Measurements from ENCODE around the gene ENOX1. TPM values are rescaled to one million over a fixed set of nuclear protein-coding genes. Genes with fewer than 3 reads are reported as not detected.

Gene ENOX1
- total RNA-seq, 1 donor from 2014 or later: 8.7 TPM

DNA sequence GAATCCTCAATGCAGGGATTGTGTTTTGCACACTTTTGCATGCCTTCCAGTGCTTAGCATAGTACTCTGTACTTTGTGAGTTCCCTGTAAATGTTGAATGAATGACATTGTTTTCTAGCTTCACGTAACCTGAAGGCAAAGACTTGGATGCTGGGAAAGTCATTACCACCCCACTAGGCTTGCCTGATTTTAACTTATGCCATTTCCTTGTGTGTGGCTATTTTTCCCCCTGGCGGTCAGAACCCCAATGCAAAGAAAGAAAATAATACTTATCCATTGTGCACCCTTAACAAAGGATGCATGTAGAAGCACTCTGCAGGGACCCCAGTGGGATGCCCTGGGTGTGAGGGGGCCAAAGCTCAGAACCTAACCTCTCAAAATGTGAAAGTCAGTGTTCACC is 1.2 kb upstream of the ENOX1 start:
- H3K9me3 Mint-ChIP-seq (ENCODE audit: unreplicated experiment): peaks cover 5% of the 10 kb centered on the region
- TF ChIP-seq, protein P1, sequence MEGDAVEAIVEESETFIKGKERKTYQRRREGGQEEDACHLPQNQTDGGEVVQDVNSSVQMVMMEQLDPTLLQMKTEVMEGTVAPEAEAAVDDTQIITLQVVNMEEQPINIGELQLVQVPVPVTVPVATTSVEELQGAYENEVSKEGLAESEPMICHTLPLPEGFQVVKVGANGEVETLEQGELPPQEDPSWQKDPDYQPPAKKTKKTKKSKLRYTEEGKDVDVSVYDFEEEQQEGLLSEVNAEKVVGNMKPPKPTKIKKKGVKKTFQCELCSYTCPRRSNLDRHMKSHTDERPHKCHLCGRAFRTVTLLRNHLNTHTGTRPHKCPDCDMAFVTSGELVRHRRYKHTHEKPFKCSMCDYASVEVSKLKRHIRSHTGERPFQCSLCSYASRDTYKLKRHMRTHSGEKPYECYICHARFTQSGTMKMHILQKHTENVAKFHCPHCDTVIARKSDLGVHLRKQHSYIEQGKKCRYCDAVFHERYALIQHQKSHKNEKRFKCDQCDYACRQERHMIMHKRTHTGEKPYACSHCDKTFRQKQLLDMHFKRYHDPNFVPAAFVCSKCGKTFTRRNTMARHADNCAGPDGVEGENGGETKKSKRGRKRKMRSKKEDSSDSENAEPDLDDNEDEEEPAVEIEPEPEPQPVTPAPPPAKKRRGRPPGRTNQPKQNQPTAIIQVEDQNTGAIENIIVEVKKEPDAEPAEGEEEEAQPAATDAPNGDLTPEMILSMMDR (IDR thresholded peaks at IDR 0.05; ENCODE audit: partially characterized antibody, unreplicated experiment): peak; percentile 64
- peak overlapping the region; percentile 59 for H3K27ac Mint-ChIP-seq (ENCODE audit: unreplicated experiment)
- peaks cover 11% of the 10 kb centered on the region for H3K27me3 Mint-ChIP-seq (ENCODE audit: unreplicated experiment)
- H3K4me1 Mint-ChIP-seq (ENCODE audit: low read depth, unreplicated experiment): peaks cover 15% of the 10 kb centered on the region
- H3K4me3 Mint-ChIP-seq (ENCODE audit: unreplicated experiment): peak overlapping the region; percentile 84
- no peaks in the 10 kb centered on the region for H3K36me3 Mint-ChIP-seq (ENCODE audit: unreplicated experiment)
- peak; percentile 30 for DNase-seq

GRCh38 chr13:43787518-43787891 is 733 bp upstream of the ENOX1 start:
- Mint-ChIP-seq H3K36me3 (ENCODE audit: unreplicated experiment) (no peaks in the 10 kb centered on the region), H3K27ac (ENCODE audit: unreplicated experiment) (peak overlapping the region; percentile 59), H3K4me1 (ENCODE audit: low read depth, unreplicated experiment) (peaks cover 15% of the 10 kb centered on the region), H3K9me3 (ENCODE audit: unreplicated experiment) (peaks cover 5% of the 10 kb centered on the region), H3K27me3 (ENCODE audit: unreplicated experiment) (peaks cover 11% of the 10 kb centered on the region), H3K4me3 (ENCODE audit: unreplicated experiment) (peak overlapping the region; percentile 84)
- TF ChIP-seq, protein P1 (IDR thresholded peaks at IDR 0.05; ENCODE audit: partially characterized antibody, unreplicated experiment): no peak
- DNase-seq: no peak

GRCh38 chr13:43786472-43786765 is 353 bp downstream of the ENOX1 start:
- no peak for DNase-seq
- Mint-ChIP-seq H3K4me3 (ENCODE audit: unreplicated experiment) (peak overlapping the region; percentile 85), H3K9me3 (ENCODE audit: unreplicated experiment) (peaks cover 5% of the 10 kb centered on the region), H3K4me1 (ENCODE audit: low read depth, unreplicated experiment) (peaks cover 15% of the 10 kb centered on the region), H3K27ac (ENCODE audit: unreplicated experiment) (no peak overlapping the region), H3K27me3 (ENCODE audit: unreplicated experiment) (peaks cover 11% of the 10 kb centered on the region), H3K36me3 (ENCODE audit: unreplicated experiment) (no peaks in the 10 kb centered on the region)
- TF ChIP-seq, protein P1 (IDR thresholded peaks at IDR 0.05; ENCODE audit: partially characterized antibody, unreplicated experiment): no peak

DNA sequence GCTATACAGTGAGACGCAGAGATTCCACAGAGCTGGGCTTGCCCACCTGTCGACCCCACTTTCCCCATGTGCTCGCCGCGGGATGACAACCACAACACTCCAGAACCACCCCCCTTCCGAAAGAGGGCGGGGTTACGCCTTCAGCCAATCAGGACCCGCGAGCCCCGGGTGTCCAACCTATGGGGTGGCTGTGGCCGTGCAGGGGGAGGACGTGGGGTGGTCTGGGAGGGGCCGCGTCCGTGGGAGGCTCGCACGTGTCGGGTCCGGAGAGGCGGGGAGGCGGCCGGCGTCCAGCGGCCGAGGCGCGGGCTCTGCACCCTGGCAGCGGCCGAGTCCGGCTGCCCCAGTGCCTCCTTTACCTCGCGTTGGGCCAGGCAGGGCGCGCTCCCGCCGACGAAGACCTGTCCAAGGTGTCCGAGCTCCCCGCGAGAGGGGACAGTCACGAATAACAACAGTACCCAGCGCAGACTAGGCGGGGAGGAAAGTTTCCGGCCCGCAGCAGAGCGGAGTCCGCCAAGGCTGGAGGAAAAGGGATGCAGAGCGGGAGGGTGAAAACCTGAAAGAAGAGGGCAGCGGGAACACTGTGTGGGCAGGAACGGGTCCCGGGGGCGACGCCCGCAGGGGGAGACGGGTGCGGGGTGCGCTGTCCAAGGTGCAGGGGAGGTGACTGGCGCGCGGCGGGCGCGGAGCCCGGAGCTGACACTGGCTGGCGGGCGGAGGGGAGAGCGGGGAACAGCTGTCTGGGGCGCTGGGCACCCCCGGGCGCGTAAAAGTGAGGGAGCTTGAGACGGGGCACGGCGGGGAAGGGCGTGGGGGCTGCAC is 911 bp downstream of the ENOX1 start:
- Mint-ChIP-seq H3K4me1 (ENCODE audit: low read depth, unreplicated experiment) (peaks cover 15% of the 10 kb centered on the region), H3K27me3 (ENCODE audit: unreplicated experiment) (peaks cover 11% of the 10 kb centered on the region), H3K27ac (ENCODE audit: unreplicated experiment) (no peak overlapping the region), H3K4me3 (ENCODE audit: unreplicated experiment) (peak overlapping the region; percentile 91), H3K9me3 (ENCODE audit: unreplicated experiment) (peaks cover 5% of the 10 kb centered on the region), H3K36me3 (ENCODE audit: unreplicated experiment) (no peaks in the 10 kb centered on the region)
- peak; percentile 81 for DNase-seq
- TF ChIP-seq, protein P1 (IDR thresholded peaks at IDR 0.05; ENCODE audit: partially characterized antibody, unreplicated experiment): no peak

DNA sequence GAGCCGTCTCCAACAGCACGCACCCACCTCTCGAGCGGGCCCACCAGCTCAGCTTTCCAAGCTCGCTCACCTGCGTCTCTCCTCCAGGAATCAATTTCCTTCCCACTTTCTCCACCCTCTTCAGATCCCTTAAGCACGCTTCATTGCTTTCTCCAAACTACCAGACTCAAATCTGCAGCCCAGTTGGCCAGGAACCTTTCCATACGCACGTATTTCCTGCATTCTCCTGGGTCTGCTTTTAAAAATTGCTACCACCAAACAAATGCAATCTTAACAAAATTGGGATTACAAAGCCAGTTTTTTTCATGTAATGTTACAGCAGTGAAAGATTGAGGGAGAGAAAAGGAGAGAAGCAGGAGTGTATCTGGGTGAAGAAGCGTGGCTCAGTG is 1.5 kb downstream of the ENOX1 start:
- H3K36me3 Mint-ChIP-seq (ENCODE audit: unreplicated experiment): no peaks in the 10 kb centered on the region
- TF ChIP-seq, protein P1 (IDR thresholded peaks at IDR 0.05; ENCODE audit: partially characterized antibody, unreplicated experiment): no peak
- H3K27ac Mint-ChIP-seq (ENCODE audit: unreplicated experiment): peak overlapping the region; percentile 5
- H3K27me3 Mint-ChIP-seq (ENCODE audit: unreplicated experiment): peaks cover 11% of the 10 kb centered on the region
- peaks cover 15% of the 10 kb centered on the region for H3K4me1 Mint-ChIP-seq (ENCODE audit: low read depth, unreplicated experiment)
- no peak for DNase-seq
- H3K9me3 Mint-ChIP-seq (ENCODE audit: unreplicated experiment): peaks cover 5% of the 10 kb centered on the region
- peak overlapping the region; percentile 91 for H3K4me3 Mint-ChIP-seq (ENCODE audit: unreplicated experiment)
